Retinal pigment epithelial cell (primary cell): Measurements from ENCODE around the gene FNDC1.

Source experiments
- DNase-seq: peaks from one replicate; pipeline ENCODE4 v3.0.0-alpha.2; 2010; ENCODE audit warnings: low read depth
- H3K4me3 ChIP-seq: 2 replicates; pipeline ENCODE4 v1.5.1; 2011; ENCODE audit warnings: mild to moderate bottlenecking, low read length, control low read depth, moderate library complexity
- TF ChIP-seq, protein P1 (sequence below): conservative IDR thresholded peaks from 2 replicates; pipeline ENCODE4 v1.5.1; 2011; ENCODE audit warnings: low read depth, low read length, control low read depth, inconsistent platforms

FNDC1 gene

GRCh38 chr6:159217595-159218275 is 48.5 kb downstream of the FNDC1 start:
- TF ChIP-seq, protein P1, sequence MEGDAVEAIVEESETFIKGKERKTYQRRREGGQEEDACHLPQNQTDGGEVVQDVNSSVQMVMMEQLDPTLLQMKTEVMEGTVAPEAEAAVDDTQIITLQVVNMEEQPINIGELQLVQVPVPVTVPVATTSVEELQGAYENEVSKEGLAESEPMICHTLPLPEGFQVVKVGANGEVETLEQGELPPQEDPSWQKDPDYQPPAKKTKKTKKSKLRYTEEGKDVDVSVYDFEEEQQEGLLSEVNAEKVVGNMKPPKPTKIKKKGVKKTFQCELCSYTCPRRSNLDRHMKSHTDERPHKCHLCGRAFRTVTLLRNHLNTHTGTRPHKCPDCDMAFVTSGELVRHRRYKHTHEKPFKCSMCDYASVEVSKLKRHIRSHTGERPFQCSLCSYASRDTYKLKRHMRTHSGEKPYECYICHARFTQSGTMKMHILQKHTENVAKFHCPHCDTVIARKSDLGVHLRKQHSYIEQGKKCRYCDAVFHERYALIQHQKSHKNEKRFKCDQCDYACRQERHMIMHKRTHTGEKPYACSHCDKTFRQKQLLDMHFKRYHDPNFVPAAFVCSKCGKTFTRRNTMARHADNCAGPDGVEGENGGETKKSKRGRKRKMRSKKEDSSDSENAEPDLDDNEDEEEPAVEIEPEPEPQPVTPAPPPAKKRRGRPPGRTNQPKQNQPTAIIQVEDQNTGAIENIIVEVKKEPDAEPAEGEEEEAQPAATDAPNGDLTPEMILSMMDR, result peak; percentile 66
- DNase-seq, result peak; percentile 18
- H3K4me3 ChIP-seq, result no peak overlapping the region

DNA sequence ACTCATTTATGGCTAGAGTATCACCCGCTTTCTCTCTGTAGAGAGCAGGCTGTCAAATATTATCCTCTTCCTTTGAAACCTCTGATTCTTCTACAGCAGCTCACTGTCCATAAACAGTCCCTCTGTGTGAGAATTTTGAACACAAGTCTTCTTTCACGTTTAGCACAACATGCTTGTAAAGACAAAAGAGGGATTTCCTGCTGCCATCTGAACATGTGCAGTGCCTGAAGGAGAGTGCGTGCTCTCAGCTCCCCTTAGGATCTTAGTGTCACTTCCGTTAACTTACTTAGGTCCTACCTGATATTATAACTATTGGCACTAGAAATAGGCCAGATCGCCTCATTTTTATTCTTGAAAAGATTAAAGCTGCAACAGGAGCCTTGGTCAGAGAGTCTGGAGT is 50.9 kb downstream of the FNDC1 start:
- TF ChIP-seq, protein P1, result no peak
- no peak overlapping the region for H3K4me3 ChIP-seq
- DNase-seq, result no peak

DNA sequence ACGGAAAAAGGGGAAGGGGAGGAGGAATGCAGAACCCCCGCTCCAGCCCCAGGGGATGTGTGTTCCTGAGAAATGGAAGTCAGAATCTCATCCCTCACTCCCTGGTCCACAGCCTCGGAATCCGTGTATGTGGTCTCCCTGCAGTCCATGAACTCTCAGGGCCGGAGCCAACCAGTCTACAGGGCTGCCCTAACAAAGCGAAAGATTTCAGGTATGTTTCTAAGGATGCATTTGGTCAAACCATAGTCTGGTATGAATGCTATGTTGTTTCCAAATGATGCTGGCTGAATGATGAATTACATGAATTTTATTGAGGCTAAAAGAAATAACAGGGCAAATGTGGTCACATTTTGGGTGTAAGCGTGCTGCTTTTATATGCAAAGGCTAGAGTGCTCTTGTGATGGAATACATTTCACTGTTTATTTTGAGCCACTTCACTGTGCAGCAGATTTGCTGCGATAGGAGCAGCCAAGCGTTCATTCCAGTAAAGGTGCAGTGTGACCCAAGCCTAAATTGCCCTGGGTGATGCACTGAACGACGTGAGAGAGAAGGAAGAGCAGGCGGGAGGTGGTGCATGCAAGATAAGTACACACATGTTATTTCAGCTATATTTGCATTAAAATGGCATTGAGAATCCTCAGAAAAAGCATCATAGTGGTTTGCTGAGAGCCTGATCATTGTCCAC is 52.4 kb downstream of the FNDC1 start:
- H3K4me3 ChIP-seq, result no peak overlapping the region
- TF ChIP-seq, protein P1, result no peak
- no peak for DNase-seq

DNA sequence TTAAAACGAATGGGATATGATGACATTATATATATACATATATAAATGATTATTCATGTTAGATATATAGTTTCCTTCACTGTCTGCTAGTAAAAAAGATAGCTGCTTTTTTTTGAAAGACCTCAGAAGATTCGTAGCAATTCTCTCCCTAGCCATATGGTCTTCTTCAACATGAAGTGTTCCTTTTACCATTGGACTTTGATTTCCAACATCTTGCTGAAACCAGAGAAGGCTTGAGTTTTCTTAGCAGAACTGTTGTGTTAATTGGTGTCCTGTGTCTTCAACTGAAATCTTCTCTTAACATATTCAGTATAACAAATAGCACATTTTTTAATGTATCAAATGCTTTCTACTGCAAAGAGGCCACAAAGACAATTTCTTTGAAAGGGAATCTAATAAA is 55.3 kb downstream of the FNDC1 start:
- H3K4me3 ChIP-seq, result no peak overlapping the region
- TF ChIP-seq, protein P1, result no peak
- no peak for DNase-seq

DNA sequence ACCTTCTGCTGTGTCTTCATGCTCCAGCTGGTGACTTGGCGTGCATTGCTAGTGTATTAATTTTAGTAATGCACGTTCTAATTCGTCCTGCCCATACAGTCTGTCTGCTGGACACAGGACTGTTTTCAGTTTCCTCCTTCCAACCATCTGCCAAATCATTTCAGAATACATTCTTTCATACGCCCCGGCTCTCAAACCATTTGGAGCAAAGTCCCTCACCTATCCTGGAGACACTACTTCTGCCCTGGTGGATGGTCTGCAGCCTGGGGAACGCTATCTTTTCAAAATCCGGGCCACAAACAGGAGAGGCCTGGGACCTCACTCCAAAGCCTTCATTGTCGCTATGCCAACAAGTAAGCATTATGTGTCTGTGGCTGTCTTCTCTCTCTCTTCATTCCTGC is 60.5 kb downstream of the FNDC1 start:
- H3K4me3 ChIP-seq, result no peak overlapping the region
- DNase-seq, result no peak
- TF ChIP-seq, protein P1, result no peak

GRCh38 chr6:159232106-159232645 is 63.0 kb downstream of the FNDC1 start:
- TF ChIP-seq, protein P1, result no peak
- no peak overlapping the region for H3K4me3 ChIP-seq
- no peak for DNase-seq

GRCh38 chr6:159232751-159233150 is 63.6 kb downstream of the FNDC1 start:
- no peak overlapping the region for H3K4me3 ChIP-seq
- TF ChIP-seq, protein P1, result no peak
- no peak for DNase-seq
